GM13977 (cell line): ENCODE results near the gene SORL1.

Experiments used
- DNase-seq: peaks from one replicate; pipeline ENCODE4 v3.0.0; 2012; ENCODE audit warnings: low spot score
- CTCF ChIP-seq: IDR thresholded peaks from 2 replicates; pipeline ENCODE4 v1.5.1; 2012; ENCODE audit warnings: mild to moderate bottlenecking, control low read depth; ENCODE audit not compliant: insufficient read depth; ENCODE audit errors: extremely low read depth, missing control alignments
- in situ Hi-C: fragments of 300-500 bp; cut with MboI; formaldehyde crosslinking; loops from one replicate; pipeline ENCODE4 v1.12.0; 2022; ENCODE audit warnings: low sequenced_read_pairs, low pct_unique_long_range_greater_than_20kb, mixed read lengths, inconsistent platforms; ENCODE audit not compliant: unreplicated experiment

Gene SORL1

GRCh38 chr11:121464352-121464946 lies 12.3 kb downstream of the SORL1 start:
- TF ChIP-seq CTCF = no peak
- in situ Hi-C loops = no loop called here
- DNase-seq = peak; percentile 58

DNA sequence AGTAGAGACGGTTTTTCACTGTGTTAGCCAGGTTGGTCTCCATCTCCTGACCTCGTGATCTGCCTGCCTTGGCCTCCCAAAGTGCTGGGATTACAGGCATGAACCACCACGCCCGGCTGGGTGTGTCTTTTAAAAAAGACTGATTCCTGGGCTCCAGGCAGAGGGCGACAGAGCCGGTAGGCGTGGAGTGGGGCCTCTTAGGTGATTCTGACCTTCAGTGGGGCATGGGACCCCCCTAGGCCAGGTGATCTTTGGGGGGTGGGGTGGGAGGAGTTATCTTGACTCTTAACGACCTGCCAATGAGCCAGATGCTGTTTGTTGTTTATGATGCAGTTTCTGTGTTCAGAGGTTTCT lies 13.6 kb downstream of the SORL1 start:
- DNase-seq = no peak
- in situ Hi-C loops = no loop called here
- no peak for TF ChIP-seq CTCF

- TF ChIP-seq CTCF = no peak
- in situ Hi-C loops = no loop called here
- no peak for DNase-seq
Measured at GRCh38 chr11:121466063-121466794, 14.1 kb downstream of the SORL1 start.

GRCh38 chr11:121467471-121467870 lies 15.4 kb downstream of the SORL1 start:
- in situ Hi-C loops = no loop called here
- no peak for TF ChIP-seq CTCF
- DNase-seq = no peak

GRCh38 chr11:121467965-121468364 lies 15.9 kb downstream of the SORL1 start:
- peak; percentile 69 for DNase-seq
- in situ Hi-C loops = no loop called here
- TF ChIP-seq CTCF = no peak

DNA sequence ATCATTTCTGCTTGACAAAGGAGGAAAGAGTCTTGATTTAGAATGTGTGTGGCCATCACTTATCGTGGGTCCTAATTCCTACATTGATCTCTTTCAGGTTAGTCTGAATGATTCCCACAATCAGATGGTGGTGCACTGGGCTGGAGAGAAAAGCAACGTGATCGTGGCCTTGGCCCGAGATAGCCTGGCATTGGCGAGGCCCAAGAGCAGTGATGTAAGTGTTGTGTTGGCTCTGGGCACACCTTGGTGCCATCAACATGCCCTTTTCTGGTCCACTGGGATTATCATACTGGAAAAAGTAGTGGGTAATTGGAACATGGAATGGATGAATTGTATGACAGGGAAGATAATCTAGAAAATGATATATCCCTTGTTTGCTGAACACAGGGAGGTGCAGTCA lies 17.8 kb downstream of the SORL1 start:
- in situ Hi-C loops = no loop called here
- TF ChIP-seq CTCF = no peak
- no peak for DNase-seq
